Hematopoietic multipotent progenitor cell (in vitro differentiated cells): ENCODE results near the gene ABCC4. TPM values are rescaled to one million over a fixed set of nuclear protein-coding genes. Genes with fewer than 3 reads are reported as not detected.
"Not testable (repeated sequence)": the region's sequence is repeated elsewhere in the genome, so short reads cannot be mapped to it uniquely, and the experiment has no call there.

Experiments
- DNase-seq, 3 donors: peaks; one replicate each; pipeline ENCODE4 v3.0.0-alpha.2; 2011 to 2015; ENCODE audit warnings: low read depth in 2 of 3, low spot score in 2 of 3
- total RNA-seq: library from RNA; depleted of rRNA; stranded (reverse); fragments of >200 nt; gene quantifications from one replicate; pipeline ENCODE4 v1.2.3, GENCODE V29; 2012

The ABCC4 gene
- total RNA-seq, 1 donor, result 27.2 TPM

GRCh38 chr13:95174517-95174916 lies 126.7 kb downstream of the ABCC4 start:
- no peak for DNase-seq

- DNase-seq, result no peak
Measured at GRCh38 chr13:95168191-95168590, 133.1 kb downstream of the ABCC4 start.

GRCh38 chr13:95167003-95167402 lies 134.2 kb downstream of the ABCC4 start:
- DNase-seq, result not testable (repeated sequence)

- no peak for DNase-seq
Measured at GRCh38 chr13:95164830-95165229, 136.4 kb downstream of the ABCC4 start.

- DNase-seq, result no peak
Measured at GRCh38 chr13:95160112-95160906, 140.9 kb downstream of the ABCC4 start.

- no peak for DNase-seq
Measured at GRCh38 chr13:95159458-95159857, 141.8 kb downstream of the ABCC4 start.

GRCh38 chr13:95156208-95156607 lies 145.0 kb downstream of the ABCC4 start:
- DNase-seq, result peak in 2 of 3 donors; percentile 9 to 64

GRCh38 chr13:95155504-95155903 lies 145.7 kb downstream of the ABCC4 start:
- DNase-seq, result no peak

- no peak for DNase-seq
Measured at GRCh38 chr13:95155093-95155492, 146.2 kb downstream of the ABCC4 start.

GRCh38 chr13:95154413-95154886 lies 146.8 kb downstream of the ABCC4 start:
- DNase-seq, result no peak

GRCh38 chr13:95153647-95154412 lies 147.4 kb downstream of the ABCC4 start:
- DNase-seq, result no peak

- no peak for DNase-seq
Measured at GRCh38 chr13:95151942-95152587, 149.2 kb downstream of the ABCC4 start.

GRCh38 chr13:95150555-95150954 lies 150.7 kb downstream of the ABCC4 start:
- DNase-seq, result no peak

GRCh38 chr13:95146486-95146885 lies 154.8 kb downstream of the ABCC4 start:
- no peak for DNase-seq

- no peak for DNase-seq
Measured at GRCh38 chr13:95145587-95145986, 155.7 kb downstream of the ABCC4 start.

GRCh38 chr13:95140502-95140901 lies 160.7 kb downstream of the ABCC4 start:
- DNase-seq, result no peak

GRCh38 chr13:95138876-95139585 lies 162.2 kb downstream of the ABCC4 start:
- no peak for DNase-seq

GRCh38 chr13:95137096-95137495 lies 164.2 kb downstream of the ABCC4 start:
- DNase-seq, result peak in 2 of 3 donors; percentile 40 to 66

GRCh38 chr13:95136638-95137037 lies 164.6 kb downstream of the ABCC4 start:
- no peak for DNase-seq

- no peak for DNase-seq
Measured at GRCh38 chr13:95133498-95133897, 167.8 kb downstream of the ABCC4 start.

GRCh38 chr13:95129004-95129403 lies 172.2 kb downstream of the ABCC4 start:
- no peak for DNase-seq
